ENCODE data around the gene CDON.
"Not testable (repeated sequence)": the region's sequence is repeated elsewhere in the genome, so short reads cannot be mapped to it uniquely, and the experiment has no call there.

The CDON gene

DNA sequence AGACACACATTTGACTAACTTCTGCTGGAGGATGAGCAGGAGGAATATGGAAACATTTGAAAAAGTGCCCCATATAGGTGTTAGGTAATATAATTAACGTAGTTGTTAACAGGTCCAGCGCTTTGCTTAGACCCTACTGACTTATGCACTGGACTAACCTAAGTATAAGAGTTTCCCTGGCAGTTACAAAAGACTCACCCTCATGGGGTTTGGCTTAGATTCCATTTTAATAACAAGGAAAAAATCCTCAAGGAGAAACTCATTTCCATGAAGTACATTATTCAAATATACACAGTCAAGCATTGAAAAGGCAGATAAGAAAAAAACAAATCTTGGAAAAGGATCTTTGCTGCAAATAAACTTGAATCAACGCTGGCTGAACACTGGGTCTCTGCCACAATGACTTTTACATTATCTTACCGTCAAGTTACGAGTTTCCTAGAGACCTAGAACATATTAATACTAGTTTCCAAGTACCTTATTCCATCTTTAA, 27.7 kb downstream of the CDON start:
- intact Hi-C loops (cut with DNase I; ENCODE audit: low total_unique reads) = no loop called here
- no peaks in the 10 kb centered on the region for H3K27me3 ChIP-seq
- DNase-seq = no peak
- TF ChIP-seq, protein P1, sequence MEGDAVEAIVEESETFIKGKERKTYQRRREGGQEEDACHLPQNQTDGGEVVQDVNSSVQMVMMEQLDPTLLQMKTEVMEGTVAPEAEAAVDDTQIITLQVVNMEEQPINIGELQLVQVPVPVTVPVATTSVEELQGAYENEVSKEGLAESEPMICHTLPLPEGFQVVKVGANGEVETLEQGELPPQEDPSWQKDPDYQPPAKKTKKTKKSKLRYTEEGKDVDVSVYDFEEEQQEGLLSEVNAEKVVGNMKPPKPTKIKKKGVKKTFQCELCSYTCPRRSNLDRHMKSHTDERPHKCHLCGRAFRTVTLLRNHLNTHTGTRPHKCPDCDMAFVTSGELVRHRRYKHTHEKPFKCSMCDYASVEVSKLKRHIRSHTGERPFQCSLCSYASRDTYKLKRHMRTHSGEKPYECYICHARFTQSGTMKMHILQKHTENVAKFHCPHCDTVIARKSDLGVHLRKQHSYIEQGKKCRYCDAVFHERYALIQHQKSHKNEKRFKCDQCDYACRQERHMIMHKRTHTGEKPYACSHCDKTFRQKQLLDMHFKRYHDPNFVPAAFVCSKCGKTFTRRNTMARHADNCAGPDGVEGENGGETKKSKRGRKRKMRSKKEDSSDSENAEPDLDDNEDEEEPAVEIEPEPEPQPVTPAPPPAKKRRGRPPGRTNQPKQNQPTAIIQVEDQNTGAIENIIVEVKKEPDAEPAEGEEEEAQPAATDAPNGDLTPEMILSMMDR (IDR thresholded peaks at IDR 0.05) = no peak
- no peak overlapping the region for H3K27ac ChIP-seq
- peaks cover 0 to 6% (median 0%) of the 10 kb centered on the region in 4 donors for H3K4me1 ChIP-seq
- H3K4me3 ChIP-seq = no peak overlapping the region
- H3K36me3 ChIP-seq = no peaks in the 10 kb centered on the region
- H3K9me3 ChIP-seq = no peaks in the 10 kb centered on the region

DNA sequence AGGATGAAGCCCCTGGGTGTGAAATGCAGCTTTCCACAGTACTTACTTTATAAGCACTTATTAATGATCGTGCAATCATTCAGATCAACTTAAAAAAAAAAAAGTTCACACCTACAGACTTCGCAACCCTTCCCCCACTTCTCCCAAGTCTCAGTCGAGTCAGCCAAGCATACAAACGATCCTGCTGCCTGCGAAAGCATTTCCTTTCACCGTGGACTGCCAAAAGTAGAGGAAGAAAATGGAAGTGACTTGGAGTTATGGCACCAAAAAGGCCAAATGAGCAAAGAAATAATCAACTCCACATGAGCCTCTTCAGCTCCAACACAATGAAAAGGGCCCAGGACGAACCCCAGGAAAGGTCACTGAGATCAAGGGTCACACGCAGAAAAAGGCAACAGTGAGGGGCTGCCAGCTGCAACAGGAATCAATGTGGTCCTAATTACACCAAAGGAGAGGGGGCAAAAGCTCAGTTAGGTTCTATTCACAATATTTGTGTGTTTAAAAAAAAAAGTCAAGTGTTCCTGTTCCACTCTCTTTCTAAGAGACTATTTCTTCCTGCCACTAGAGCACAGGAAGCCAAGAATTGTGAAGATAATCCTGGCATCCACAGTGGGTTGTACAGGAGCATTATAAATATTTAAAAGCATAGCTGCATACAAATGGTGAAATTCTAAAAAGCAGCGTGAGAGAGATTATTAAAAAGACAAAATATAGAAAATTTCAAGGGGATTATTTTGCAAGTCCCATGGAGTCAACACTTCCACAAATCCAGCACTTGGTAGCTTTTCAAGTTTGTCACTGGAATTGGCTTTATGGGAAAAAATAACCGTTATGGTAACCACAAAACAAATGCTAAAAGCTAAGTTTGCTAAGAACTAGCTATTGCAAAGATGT, 28.4 kb downstream of the CDON start:
- Histone ChIP-seq H3K9me3 (no peaks in the 10 kb centered on the region), H3K27ac (no peak overlapping the region), H3K4me1 (peaks cover 0 to 6% (median 0%) of the 10 kb centered on the region in 4 donors), H3K36me3 (no peaks in the 10 kb centered on the region), H3K4me3 (no peak overlapping the region), H3K27me3 (no peaks in the 10 kb centered on the region)
- TF ChIP-seq, protein P1 (IDR thresholded peaks at IDR 0.05) = no peak
- intact Hi-C loops (cut with DNase I; ENCODE audit: low total_unique reads) = no loop called here
- DNase-seq = no peak

DNA sequence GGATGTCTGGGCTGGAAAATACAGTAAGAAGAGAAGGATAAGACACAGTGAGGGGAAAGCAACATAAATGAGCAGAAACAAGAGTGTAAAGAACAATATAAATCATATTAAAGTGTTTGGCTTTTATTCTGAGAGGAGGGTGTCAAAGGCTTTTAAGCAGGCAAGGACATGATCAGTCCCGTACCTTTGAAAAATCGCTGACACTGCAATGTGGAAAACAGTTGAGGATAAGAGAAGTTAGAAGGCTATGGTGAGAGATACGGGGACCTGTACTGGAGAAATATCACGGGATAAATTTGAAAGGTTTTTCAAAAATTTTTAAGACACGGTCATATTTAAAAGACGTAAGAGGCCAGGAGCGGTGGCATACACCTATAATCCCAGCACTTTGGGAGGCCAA, 30.3 kb downstream of the CDON start:
- H3K9me3 ChIP-seq = no peaks in the 10 kb centered on the region
- no peak overlapping the region for H3K4me3 ChIP-seq
- no peak overlapping the region for H3K27ac ChIP-seq
- H3K36me3 ChIP-seq = no peaks in the 10 kb centered on the region
- TF ChIP-seq, protein P1 (IDR thresholded peaks at IDR 0.05) = no peak
- H3K4me1 ChIP-seq = peaks cover 0 to 6% (median 0%) of the 10 kb centered on the region in 4 donors
- no peak for DNase-seq
- no peaks in the 10 kb centered on the region for H3K27me3 ChIP-seq
- intact Hi-C loops (cut with DNase I; ENCODE audit: low total_unique reads) = no loop called here

GRCh38 chr11:126029805-126030204, 32.9 kb downstream of the CDON start:
- Histone ChIP-seq H3K27ac (no peak overlapping the region), H3K27me3 (no peaks in the 10 kb centered on the region)
- intact Hi-C loops (cut with DNase I; ENCODE audit: low total_unique reads) = no loop called here

DNA sequence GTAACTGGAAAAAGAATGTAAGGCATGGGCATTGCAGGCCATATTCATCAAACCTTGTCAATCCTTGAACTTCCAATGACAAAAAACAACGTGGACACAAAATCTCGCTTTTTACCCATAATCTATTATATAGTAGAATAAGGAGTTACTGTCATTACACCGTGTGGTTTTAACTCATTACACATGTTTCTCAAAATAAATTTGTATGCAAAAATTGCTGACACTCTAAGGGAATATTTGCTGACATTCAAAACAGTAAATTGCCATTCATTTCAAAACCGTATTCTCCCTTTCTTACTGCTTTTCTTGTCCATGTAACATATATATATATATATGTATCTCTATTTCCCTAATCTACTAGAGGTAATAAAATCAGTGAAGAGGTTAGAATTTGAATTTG, 33.4 kb downstream of the CDON start:
- Histone ChIP-seq H3K4me3 (no peak overlapping the region), H3K9me3 (no peaks in the 10 kb centered on the region), H3K36me3 (no peaks in the 10 kb centered on the region), H3K27me3 (no peaks in the 10 kb centered on the region), H3K4me1 (peaks cover 0 to 2% (median 0%) of the 10 kb centered on the region in 4 donors), H3K27ac (no peak overlapping the region)
- intact Hi-C loops (cut with DNase I; ENCODE audit: low total_unique reads) = no loop called here
- no peak for DNase-seq
- TF ChIP-seq, protein P1 (IDR thresholded peaks at IDR 0.05) = no peak

More at GRCh38 chr11:126029805-126030204, 32.9 kb downstream of the CDON start:
- Histone ChIP-seq H3K9me3 (no peaks in the 10 kb centered on the region), H3K36me3 (no peaks in the 10 kb centered on the region), H3K4me1 (peaks cover 0 to 6% (median 0%) of the 10 kb centered on the region in 4 donors), H3K4me3 (no peak overlapping the region)
- TF ChIP-seq, protein P1 (IDR thresholded peaks at IDR 0.05) = no peak
- DNase-seq = no peak

DNA sequence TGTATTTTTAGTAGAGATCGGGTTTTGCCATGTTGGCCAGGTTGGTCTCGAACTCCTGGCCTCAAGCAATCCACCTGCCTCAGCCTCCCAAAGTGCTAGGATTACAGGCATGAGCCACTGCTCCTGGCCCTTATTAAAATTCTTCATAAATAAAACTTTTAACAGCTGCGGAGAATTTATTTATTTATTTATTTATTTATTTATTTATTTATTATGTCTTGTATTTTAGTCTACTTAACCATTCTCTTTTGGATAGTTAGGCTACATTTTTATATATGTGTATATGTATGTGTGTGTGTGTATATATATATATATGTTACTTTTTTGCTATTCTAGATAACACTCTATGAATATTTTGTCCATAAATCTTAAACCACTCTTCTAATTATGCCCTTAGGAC, 34.1 kb downstream of the CDON start:
- H3K27ac ChIP-seq; H3K27me3 ChIP-seq; H3K4me3 ChIP-seq; H3K4me1 ChIP-seq; intact Hi-C loops (cut with DNase I; ENCODE audit: low total_unique reads); H3K36me3 ChIP-seq; DNase-seq; H3K9me3 ChIP-seq: not testable (repeated sequence)
